Gastroesophageal sphincter (tissue), 3 donors: ENCODE measurements around the gene SLC1A2.

ENCODE experiments used
- CTCF ChIP-seq, 4 experiments: fragments of 200-600 bp in 2 of 4; fragments of 450-650 bp in 2 of 4; sonication (generic) in 1 of 4; IDR thresholded peaks; one replicate each; pipeline ENCODE4 v1.5.1; 2017 to 2019; ENCODE audit warnings: antibody characterized with exemption in 4 of 4, mild to moderate bottlenecking in 2 of 4, moderate library complexity in 2 of 4
- POLR2A ChIP-seq, 2 donors: fragments of 450-650 bp; IDR thresholded peaks; one replicate each; pipeline ENCODE4 v1.6.1; 2017; ENCODE audit warnings: antibody characterized with exemption in 2 of 2, mild to moderate bottlenecking in 2 of 2, moderate library complexity in 1 of 2

- TF ChIP-seq POLR2A (IDR thresholded peaks at IDR 0.05) (no peak), CTCF (IDR thresholded peaks at IDR 0.05) (no peak)
Observed at GRCh38 chr11:35210876-35211546, 208.3 kb downstream of the SLC1A2 start.
